Activated CD8-positive, alpha-beta T cell treated with anti-CD3 and anti-CD28 coated beads for 36 hours (primary cell): ENCODE data around the gene TMTC4. TPM values are rescaled to one million over a fixed set of nuclear protein-coding genes. Genes with fewer than 3 reads are reported as not detected.

Experiments used
- ATAC-seq: fragments of 200-7000 bp; cut with Tn5 transposase; one replicate; pipeline ENCODE4 v1.10.0; 2021; ENCODE audit warnings: mild to moderate bottlenecking, moderate library complexity
- CTCF ChIA-PET: fragments of 350-600 bp; sonication (Branson Sonifier 250); formaldehyde crosslinking; loops from one replicate; lab custom pipeline; 2021; ENCODE audit warnings: antibody characterized with exemption; lab: Charles Lee
- POLR2A ChIA-PET: fragments of 350-600 bp; sonication (Branson Sonifier 250); formaldehyde crosslinking; loops from one replicate; lab custom pipeline; 2021; ENCODE audit warnings: antibody characterized with exemption; lab: Charles Lee
- DNase-seq: peaks from one replicate; pipeline ENCODE4 v3.0.0-alpha.2; 2020
- H3K27ac Mint-ChIP-seq: one replicate; pipeline ENCODE4 v1.8.0; 2021; ENCODE audit warnings: mild to moderate bottlenecking, mixed read lengths
- H3K27me3 Mint-ChIP-seq: one replicate; pipeline ENCODE4 v1.8.0; 2021; ENCODE audit warnings: mixed read lengths
- H3K36me3 Mint-ChIP-seq: one replicate; pipeline ENCODE4 v1.8.0; 2021; ENCODE audit warnings: low read depth, mixed read lengths
- H3K4me1 Mint-ChIP-seq: one replicate; pipeline ENCODE4 v1.8.0; 2021; ENCODE audit warnings: low read depth, mixed read lengths
- H3K4me3 Mint-ChIP-seq: one replicate; pipeline ENCODE4 v1.8.0; 2021; ENCODE audit warnings: mild to moderate bottlenecking, moderate library complexity, mixed read lengths
- H3K9me3 Mint-ChIP-seq: one replicate; pipeline ENCODE4 v1.8.0; 2021; ENCODE audit warnings: mixed read lengths
- intact Hi-C: fragments of 100-400 bp; cut with micrococcal nuclease; formaldehyde crosslinking; loops from one replicate; pipeline ENCODE4 v1.10.0; 2022
- total RNA-seq, 2 experiments: library from RNA; stranded (reverse); gene quantifications; one replicate each; pipeline ENCODE4 v1.2.3, GENCODE V29; 2021
- TF ChIP-seq, protein P1 (sequence below): fragments of 200-600 bp; IDR thresholded peaks from one replicate; pipeline ENCODE4 v1.8.0; 2022; ENCODE audit warnings: antibody characterized with exemption, mild to moderate bottlenecking

The TMTC4 gene
- total RNA-seq, 2 experiments from 2014 or later = 13.3 to 16.1 TPM

DNA sequence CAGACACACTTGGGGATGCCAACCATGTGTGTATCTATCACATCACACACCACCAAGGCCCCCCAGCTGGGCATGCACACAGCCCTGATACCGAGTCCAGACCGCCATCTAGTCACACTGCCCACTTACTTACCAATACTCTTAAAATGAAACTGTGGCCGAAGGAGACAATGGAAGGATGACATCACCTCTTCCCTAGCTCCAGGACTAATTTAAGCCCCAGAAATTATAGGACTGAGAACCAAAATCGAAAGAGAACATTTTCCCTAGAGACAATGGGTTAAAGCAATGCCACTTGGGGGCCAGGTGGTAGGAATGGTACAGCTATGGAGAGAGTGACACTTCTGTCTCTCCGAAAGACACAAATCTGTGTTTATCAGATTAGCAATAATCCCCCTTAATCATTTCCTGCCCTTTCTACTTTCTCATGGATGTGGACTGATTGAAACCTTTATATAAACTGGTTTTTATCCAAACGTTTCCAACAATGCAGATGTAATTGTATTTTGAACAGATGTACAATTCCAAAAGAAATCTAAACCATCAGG, 85.3 kb downstream of the TMTC4 start:
- Mint-ChIP-seq H3K36me3 (no peaks in the 10 kb centered on the region), H3K27me3 (no peaks in the 10 kb centered on the region), H3K9me3 (no peaks in the 10 kb centered on the region), H3K4me1 (peaks cover 35% of the 10 kb centered on the region), H3K27ac (peak overlapping the region; percentile 88), H3K4me3 (peak overlapping the region; percentile 70)
- ATAC-seq = peak; percentile 1
- DNase-seq = no peak
- ChIA-PET CTCF (interaction anchor here (0.6 to 8.2 kb wide), 12 partner anchors 8 to 86 kb away, joined by 3 to 97 read pairs (median 3); partner anchors contain the start of gene TMTC4), POLR2A (interaction anchor here (0.6 to 1.6 kb wide), 3 partner anchors 20 to 85 kb away, joined by 3 to 4 read pairs (median 3); no protein-coding TSS in a partner anchor)
- TF ChIP-seq, protein P1, sequence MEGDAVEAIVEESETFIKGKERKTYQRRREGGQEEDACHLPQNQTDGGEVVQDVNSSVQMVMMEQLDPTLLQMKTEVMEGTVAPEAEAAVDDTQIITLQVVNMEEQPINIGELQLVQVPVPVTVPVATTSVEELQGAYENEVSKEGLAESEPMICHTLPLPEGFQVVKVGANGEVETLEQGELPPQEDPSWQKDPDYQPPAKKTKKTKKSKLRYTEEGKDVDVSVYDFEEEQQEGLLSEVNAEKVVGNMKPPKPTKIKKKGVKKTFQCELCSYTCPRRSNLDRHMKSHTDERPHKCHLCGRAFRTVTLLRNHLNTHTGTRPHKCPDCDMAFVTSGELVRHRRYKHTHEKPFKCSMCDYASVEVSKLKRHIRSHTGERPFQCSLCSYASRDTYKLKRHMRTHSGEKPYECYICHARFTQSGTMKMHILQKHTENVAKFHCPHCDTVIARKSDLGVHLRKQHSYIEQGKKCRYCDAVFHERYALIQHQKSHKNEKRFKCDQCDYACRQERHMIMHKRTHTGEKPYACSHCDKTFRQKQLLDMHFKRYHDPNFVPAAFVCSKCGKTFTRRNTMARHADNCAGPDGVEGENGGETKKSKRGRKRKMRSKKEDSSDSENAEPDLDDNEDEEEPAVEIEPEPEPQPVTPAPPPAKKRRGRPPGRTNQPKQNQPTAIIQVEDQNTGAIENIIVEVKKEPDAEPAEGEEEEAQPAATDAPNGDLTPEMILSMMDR = no peak
- intact Hi-C loops = loop anchor here (5.0 kb wide), 1 partner anchor 83 kb away; the partner anchor contains the start of gene TMTC4

DNA sequence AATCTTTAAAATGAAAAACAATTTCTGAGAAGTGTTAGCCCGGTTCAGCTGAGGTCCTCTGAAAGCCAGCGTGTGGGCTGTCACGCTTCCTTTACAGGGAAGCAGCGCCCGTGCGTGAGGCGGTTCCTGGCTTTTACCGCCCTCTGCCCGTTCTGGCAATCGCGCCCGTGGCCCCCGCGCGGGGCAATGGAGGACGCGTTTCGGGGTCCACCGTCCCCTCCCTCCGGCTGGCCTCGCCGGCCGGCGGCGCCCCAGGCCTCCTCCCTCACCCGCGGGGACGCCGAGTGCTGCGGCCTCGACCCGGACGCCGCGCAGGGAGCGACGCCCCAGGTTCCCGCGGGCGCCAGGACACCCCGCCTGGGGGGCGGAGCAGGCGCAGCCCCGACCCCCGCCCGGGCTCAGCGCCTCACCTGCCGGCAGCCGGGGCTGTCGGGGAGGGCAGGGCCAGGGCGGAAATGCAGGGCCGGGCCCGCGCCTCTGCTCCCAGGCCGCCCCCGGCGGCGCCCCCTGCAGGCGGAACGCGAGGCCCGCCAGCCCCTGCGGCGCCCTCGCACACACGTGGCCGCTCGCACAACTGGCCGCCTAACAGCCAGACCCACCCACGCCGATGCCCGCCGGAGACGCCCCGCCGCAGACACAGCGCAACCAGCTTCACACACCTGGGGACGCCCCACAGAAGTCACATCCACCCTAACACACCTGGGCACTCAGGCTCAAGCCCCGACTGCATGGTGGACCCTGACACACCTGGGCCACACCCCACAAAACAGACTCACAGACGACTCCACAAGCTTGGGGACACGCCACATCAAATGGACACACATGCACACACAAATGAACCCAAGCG, 86.0 kb downstream of the TMTC4 start, which contains the start of gene GGACT:
Gene GGACT (minus strand): TSS at position 459 of the 847 bp plus-strand sequence. CDS start 56,198 bp downstream, outside the sequence.
- DNase-seq (peak; percentile 85), ATAC-seq (peak; percentile 93)
- no peaks in the 10 kb centered on the region for H3K27me3 Mint-ChIP-seq
- H3K27ac Mint-ChIP-seq = peak within 1 kb of the TSS; percentile 88
- TF ChIP-seq, protein P1 = peak; percentile 83
- peak within 1 kb of the TSS; percentile 77 for H3K4me3 Mint-ChIP-seq
- intact Hi-C loops = loop anchor here (5.0 kb wide), 1 partner anchor 84 kb away; the partner anchor contains the start of gene TMTC4
- H3K9me3 Mint-ChIP-seq = no peaks in the 10 kb centered on the region
- no peaks in the 10 kb centered on the region for H3K36me3 Mint-ChIP-seq
- ChIA-PET POLR2A (interaction anchor here (0.6 to 1.1 kb wide), 6 partner anchors 21 to 240 kb away, joined by 3 to 4 read pairs (median 3); partner anchors contain the start of gene TMTC4), CTCF (interaction anchor here (0.6 to 8.2 kb wide), 14 partner anchors 8 to 688 kb away, joined by 3 to 97 read pairs (median 3); partner anchors contain the start of gene TMTC4)
- peaks cover 37% of the 10 kb centered on the region for H3K4me1 Mint-ChIP-seq

DNA sequence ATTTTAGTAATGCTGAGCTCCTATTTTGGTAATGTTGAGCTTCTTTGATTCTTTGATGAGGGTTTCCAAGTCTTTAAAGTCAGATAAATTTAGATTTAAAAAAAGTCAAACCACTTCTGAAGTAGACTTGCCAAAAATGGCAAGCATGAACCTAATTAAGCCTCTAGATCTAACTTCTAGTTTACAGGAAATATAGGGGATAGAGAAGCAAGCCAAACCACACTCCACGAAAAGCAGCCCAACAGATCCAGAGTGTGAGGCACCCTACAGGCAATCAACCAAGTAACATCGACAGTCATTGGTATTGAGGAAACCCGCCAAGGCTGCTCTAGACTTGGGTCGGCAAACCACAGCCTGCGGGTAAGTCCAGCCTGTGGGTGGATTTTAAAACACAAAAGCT, 89.7 kb downstream of the TMTC4 start:
- Mint-ChIP-seq H3K27me3 (no peaks in the 10 kb centered on the region), H3K9me3 (no peaks in the 10 kb centered on the region), H3K36me3 (peaks cover 10% of the 10 kb centered on the region), H3K4me3 (no peak overlapping the region), H3K27ac (peak overlapping the region; percentile 60), H3K4me1 (peaks cover 51% of the 10 kb centered on the region)
- ChIA-PET CTCF (interaction anchor here (8.2 kb wide), 1 partner anchor 12 kb away, joined by 97 read pairs; no protein-coding TSS in a partner anchor), POLR2A (interaction anchor here (1.6 kb wide), 1 partner anchor 11 kb away, joined by 3 read pairs; no protein-coding TSS in a partner anchor)
- TF ChIP-seq, protein P1 = no peak
- DNase-seq (peak; percentile 42), ATAC-seq (no peak)
- intact Hi-C loops = loop anchor here (5.0 kb wide), 1 partner anchor 87 kb away; the partner anchor contains the start of gene TMTC4

DNA sequence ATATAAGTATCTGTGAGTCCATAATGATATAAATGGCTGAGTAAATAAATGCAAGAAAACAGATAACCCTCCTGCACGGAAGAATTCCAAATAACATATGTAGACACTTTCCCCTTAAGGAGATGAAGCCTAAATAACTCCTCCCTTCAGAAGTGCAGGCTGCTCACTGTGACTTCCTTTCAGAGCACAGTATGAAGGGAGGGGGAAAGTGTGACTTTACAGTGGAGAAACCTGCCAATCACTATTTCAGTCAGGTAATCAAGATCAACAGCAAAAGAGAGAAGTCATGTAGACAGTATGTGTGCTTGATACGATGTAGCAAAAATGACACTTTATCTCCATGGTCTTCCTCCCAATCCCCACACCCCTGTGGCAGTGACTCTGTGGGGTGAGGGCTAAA, 93.1 kb downstream of the TMTC4 start:
- TF ChIP-seq, protein P1 = no peak
- peak; percentile 80 for ATAC-seq
- ChIA-PET CTCF (interaction anchor here (1.1 to 3.2 kb wide), 2 partner anchors 8 to 52 kb away, joined by 3 to 27 read pairs; no protein-coding TSS in a partner anchor), POLR2A (no interaction called here)
- Mint-ChIP-seq H3K27ac (no peak overlapping the region), H3K36me3 (peaks cover 13% of the 10 kb centered on the region), H3K4me1 (peaks cover 29% of the 10 kb centered on the region), H3K27me3 (no peaks in the 10 kb centered on the region), H3K9me3 (no peaks in the 10 kb centered on the region), H3K4me3 (no peak overlapping the region)
- intact Hi-C loops = no loop called here
- no peak for DNase-seq
